Left renal pelvis (tissue), 4 donors: ENCODE data around the gene TANK. TPM values are rescaled to one million over a fixed set of nuclear protein-coding genes. Genes with fewer than 3 reads are reported as not detected.
A peak's percentile ranks its signal among the peaks of the same experiment; 100 is the strongest.

Experiments
- DNase-seq, 4 donors: peaks; one replicate each; pipeline ENCODE4 v3.0.0-alpha.2; 2013; ENCODE audit warnings: low read depth in 4 of 4, low spot score in 3 of 4
- polyA plus RNA-seq, 4 donors: library from polyadenylated mRNA; unstranded; fragments of 120-200 nt; gene quantifications; one replicate each; pipeline ENCODE4 v1.2.1, GENCODE V29; 2013; ENCODE audit not compliant: insufficient read length in 4 of 4

Gene TANK, protein sequence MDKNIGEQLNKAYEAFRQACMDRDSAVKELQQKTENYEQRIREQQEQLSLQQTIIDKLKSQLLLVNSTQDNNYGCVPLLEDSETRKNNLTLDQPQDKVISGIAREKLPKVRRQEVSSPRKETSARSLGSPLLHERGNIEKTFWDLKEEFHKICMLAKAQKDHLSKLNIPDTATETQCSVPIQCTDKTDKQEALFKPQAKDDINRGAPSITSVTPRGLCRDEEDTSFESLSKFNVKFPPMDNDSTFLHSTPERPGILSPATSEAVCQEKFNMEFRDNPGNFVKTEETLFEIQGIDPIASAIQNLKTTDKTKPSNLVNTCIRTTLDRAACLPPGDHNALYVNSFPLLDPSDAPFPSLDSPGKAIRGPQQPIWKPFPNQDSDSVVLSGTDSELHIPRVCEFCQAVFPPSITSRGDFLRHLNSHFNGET
- 10 to 100 TPM; 51.5 to 67.2 (median 56.1) TPM for polyA plus RNA-seq

DNA sequence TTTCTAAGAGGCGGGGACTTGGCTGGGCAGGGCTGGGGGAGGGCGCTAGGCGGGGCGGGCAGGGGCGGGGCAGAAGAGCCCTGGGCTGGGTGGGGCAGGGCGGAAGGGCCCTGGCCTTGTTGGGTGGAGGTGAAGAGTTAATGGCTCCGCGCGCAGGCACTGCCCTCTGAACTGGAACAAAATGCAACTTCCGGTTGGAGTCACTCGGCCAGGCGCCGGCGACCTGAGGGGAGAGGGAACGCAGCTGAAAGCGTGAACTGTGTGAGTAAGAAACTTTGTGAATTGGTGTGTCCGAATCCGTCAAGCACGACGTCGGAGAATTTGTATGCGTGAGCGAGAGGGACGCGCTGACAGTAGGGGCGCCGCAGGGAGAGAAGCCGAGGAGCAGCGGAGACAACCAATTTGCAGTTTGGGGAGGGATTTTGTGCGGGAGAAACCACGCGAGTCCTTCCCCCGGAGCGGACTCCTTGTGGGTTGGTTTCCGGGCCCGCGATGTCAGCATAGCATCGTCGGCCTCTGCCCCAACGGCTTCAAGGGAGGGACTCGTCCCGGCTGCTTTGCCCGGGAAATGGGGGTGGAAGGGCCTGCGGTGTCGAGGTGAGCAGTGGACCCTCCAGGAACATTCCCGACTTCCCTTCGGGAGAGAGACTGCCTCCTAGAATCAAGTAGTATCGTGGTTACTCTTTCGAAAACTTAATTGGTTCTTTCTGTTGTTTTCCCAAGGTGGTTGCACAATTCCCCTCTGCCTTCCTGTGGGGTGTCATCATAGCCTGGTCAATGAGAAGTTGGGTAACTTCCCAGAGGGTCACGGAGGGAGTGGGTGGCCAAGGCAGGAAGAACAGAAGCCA lies at the start of gene TANK:
TSS of gene TANK (plus strand) at position 203 of the 848 bp plus-strand sequence. CDS start 19,235 bp downstream, outside the sequence.
- peak; percentile 74 to 82 (median 78) for DNase-seq

DNA sequence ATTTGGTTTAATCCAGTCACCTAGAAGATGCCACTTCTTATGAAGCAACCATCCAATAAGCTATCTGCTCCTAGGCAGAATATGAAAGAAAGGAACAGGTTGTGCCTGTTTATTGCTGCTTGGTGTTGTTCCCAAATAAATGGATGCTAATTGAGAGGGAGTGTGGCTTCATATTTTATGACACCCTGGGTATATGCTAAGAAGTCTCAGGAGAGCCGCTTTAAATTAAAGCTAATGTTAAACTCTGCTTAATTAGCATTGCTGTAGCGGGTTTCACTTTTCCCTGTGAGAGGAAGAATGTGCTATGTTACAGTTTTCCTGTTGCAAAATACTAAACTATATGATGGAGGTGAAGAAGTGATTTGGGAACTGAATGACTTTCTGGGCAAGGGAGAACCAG lies 48.7 kb upstream of the TANK start:
- DNase-seq, result no peak

DNA sequence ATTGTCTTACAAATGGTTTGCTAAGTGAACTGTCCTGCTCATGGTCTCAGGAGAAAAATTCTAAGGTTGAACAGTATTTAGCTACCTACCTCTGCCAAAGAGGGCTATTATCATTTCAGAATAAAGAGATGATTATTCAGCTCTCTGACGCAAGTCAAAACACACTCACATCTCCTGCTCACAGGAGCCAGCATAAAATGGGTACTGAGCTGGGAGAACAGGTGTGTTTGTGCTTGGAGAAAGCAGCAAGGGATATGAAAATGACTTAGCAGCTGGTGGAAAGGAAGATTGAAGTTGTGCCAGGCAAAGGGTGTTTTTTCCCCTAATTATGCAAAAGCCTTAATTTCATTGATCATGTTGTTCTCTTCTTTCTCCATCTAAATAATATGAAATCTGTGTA lies 47.3 kb upstream of the TANK start:
- DNase-seq, result no peak

DNA sequence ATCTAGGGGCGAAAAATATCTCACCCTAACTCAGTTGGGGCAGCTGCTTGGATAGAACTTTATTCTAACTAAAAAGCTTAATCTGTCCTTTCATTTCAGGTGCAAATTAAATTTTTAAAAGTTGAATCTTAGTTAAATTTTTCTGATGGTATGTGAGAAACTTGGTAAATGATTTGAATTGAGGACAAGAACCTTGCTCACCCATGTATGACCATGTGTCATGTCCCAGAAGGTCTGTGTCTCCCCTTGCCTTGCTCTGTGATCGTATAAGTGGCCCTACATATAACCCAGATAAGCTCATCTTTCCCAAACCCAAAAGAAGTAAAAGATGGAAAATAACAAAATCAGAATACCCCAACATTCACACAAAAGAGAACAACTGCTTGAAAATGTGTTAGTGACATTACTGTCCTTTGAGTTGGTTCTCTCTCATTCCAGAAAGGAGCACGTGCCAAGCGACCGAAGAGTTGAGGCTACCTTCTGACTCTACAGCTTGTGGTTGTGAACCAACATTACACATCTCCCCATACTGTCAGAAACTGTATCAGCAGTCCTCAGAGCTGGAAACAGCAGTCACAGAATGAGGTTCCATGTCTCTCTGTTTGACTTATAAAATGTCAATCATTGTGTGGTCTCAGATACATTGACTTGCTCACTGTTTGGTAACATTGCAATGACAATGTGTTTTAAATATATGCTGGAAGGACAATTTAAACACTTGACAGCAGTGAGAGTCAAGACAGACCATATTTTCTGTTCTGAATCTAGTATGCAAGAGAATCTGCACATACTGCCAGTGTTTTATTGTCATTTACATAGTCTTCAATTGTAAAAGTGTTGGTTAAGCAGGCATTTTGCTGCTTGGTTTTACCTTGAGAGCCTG lies 46.3 kb upstream of the TANK start:
- DNase-seq, result no peak

DNA sequence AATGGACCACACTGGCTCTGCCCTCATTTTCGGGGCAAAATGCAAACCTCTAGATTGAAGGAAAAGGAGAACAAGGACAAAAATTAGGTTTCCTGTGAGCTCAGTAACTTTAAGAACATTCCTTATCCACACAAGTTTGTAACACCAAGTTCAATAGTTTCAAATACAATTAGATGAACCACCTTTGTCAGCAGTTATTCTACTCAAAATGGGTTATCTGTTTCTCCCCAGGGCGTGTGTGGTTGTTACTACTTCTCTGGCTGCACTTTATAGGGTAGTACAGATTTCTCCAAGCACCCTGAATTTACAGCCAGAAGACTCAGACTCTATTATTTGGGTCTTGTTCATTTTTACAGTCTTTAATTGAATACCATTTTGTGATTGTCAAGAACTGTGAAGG lies 45.0 kb upstream of the TANK start:
- DNase-seq, result no peak

DNA sequence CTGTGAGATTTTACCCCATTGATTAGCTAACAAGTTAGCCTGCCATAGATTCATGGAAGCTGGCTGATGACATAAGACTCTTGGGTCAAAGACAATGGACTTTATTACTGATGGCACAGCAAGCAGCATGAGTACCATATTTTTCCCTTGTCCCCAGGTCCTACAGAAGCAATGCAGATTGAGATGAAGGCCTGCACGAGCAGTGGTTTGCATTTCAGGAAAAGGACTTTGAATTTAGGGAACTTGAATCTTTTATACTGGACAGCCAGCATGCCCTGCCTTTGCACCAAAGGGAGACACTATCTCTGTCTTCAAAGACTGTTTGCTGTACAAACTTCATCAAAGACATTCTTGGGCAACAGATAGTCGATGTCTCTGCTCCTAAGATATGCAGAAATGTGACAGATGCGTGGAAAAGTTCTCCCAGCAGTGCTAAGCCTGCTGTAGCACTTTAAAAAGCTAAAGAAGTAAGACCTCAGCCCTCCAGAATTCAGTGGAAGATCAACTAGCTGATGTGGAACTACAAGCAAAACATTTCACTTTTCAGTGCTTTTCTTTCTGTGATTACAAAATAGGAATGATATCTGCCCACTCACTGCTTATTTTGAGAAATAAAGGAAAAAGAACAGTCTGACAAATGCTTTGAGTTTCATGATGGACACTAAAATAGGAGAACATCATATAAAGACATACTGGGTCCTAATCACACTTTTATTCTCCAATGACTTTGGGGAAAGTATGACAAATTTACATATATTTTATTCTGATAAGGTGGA lies 44.4 kb upstream of the TANK start:
- no peak for DNase-seq

DNA sequence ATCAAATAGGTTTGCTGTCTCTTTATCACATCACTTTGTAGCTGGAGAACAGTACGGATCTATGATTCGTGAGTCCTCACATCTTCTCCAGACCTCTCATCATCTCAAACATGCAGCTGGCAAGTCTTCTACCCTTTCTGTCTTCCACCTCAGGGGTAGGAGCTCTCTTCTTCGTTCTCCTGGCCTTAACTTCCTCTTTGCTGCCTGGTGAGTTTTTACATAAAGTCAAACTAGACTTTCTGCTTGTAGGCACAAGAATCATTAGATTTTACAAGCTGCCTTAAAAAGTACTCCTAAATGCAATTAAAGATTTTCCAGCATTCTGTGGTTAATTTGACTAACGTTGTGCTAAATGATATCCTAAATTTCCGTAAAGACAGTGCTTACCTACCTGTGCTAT lies 43.7 kb upstream of the TANK start:
- no peak for DNase-seq

DNA sequence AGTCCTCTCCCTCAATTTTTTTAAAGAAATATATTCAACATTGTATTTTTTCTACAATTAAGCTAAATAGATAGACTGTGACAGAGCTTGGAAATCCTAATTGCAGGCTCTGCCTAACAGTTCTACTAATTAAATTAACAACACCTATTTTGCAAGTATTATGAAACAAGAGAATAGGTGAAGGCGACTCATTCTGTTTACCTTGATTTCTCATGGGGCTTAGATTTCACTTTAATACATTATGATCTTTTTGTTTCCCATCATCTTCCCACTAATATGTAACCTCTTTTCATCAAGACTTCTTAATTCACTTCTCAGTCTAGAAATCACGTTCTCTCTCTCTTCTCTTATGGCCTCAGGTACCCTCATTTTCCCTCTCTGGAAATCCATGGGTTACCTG lies 42.7 kb upstream of the TANK start:
- no peak for DNase-seq

DNA sequence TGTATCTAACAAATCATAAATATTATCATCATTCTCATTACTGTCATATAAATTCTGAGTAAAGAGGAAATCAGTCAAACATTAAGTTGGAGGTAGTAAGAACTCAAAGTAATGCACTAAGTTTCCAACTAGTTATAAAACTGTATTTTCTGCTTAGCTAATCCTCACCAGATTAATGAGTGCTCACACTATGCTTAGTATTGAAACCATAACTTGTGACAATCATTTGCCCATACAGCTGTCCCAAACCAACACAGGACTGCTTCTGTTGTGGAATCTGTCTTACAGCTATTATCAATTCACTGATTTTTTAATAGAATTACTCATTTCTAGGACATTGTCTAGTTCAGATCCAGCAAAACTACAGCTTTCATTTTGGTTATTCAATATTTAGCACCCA lies 41.5 kb upstream of the TANK start:
- no peak for DNase-seq

DNA sequence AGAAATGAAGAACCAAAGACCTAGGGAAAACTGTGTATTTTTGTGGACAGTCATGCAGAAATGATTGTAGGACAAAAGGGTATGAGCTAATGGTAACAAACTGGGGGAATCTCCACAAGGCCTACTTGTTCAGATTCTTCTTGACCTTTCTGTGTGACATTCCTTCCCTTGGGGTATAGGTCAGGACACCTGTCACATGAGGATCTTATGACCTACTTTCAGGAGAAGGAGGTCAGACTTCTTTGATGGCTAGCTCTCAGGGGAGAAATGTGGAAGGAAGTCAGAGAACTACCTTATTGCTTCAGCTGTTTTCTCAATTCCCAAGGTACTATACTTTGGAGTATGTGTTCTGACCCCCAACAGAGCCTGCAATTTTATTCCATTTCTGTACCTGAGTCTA lies 40.7 kb upstream of the TANK start:
- DNase-seq, result no peak

DNA sequence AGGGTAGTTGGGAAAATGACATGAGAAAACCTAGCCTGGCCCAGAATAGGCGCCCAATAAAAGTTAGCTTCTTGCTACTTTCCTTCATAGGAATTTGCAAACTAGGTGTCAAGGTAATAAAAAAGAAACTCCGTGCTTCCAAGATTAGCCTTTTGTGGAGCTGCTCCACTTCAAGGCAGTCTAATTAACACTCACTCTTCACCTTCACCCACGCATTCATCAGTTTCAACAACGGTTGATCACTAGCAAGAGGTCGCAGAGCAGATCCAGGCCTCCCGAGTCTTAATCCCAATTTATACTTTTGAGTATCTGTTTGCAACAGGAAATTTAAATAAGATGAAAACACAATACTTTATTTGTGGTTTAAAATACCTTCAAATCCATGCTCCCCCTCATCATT lies 39.5 kb upstream of the TANK start:
- no peak for DNase-seq

DNA sequence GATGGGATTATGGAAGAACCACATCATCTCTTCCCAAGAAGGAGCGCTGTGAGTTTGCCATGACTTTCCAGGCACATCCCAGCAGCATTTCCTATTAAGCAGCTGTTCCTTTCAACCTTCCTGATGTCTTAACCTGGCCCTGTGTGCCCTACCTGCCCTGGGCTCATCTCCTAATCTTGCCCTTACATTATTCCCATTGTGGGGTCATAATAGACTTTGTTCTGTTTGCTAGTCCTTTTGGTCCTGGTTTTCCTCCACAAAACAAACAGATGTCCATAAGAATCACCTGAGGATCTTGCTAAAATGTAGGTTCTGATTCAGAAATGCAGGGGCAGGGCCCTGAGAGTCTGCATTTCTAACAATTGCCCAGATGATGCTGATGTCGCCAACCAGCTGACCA lies 38.6 kb upstream of the TANK start:
- no peak for DNase-seq

DNA sequence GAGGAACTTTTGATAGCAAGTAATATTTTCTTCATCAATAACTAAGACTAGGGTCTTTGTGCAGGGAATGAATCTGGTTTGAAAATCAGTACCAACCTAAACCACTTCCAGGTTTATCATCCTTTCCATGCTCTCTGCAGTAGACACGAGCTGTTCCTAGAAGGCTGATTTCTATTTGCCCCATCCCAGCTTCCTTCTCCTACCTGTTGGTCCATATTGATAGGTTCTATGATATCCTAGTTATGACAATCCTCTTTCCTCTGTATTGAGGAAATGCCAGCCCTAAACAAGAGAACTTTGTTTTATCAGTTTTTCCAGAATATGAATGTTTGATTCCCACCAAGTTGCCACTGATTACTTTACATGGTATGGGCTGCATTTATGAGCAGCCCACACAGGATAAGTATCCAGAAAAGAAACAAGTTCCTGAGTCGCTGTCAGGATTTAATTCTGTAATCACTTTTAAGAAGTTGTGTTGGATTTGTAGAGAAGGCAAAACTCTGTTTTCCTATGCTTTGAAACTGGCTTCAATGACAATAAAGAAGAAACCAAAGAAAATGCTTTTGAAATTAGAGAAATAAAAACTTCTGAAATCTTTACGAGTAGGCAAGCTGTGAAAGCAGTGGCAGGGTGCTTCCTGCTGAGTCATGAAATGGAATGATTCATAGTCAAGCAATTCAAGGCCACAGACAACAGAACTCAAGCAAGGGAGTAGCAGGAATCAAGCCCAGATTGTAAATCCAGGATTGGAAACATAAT lies 37.3 kb upstream of the TANK start:
- peak in 1 of 4 donors; percentile 19 for DNase-seq

DNA sequence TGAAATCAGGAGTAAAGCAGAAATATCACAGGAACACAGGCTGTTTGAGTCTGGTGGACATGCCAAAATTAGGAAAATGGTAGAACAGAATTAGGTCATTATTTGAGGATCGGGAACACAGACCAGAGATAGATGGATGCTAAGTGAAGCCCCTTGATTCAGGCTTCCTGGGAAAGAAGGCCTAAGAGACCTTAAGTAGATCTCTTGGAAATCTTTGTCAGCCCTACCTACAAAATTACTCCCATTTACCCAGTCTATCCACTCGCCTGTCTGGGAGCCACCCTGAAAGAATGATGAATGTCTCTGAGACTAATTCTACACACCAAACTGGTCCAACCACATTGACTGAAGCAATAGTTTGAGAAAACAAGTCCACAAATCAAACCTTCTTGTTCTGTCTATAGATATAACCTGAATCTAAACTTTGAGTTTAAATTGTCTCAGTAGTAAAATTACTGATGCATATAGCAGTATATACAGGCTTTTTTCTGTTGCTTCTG lies 36.6 kb upstream of the TANK start:
- no peak for DNase-seq

DNA sequence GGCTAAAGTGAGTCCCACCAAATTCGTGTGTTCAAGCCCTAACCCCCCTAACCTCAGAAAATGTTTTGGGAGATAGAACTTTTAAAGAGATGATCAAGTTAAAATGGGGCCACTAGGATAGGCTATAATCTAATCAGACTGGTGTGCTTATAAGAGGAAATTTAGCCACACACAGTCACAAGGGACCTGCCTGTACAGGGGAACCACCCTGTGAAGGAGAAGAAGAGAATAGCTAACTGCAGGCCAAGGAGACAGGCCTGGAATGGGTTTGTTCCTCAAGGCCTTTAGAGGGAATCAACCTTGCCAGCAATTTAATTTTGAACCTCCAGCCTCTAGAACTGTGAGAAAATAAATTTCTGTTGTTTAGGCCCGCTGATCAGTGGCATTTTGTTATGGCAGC lies 36.0 kb upstream of the TANK start:
- no peak for DNase-seq

DNA sequence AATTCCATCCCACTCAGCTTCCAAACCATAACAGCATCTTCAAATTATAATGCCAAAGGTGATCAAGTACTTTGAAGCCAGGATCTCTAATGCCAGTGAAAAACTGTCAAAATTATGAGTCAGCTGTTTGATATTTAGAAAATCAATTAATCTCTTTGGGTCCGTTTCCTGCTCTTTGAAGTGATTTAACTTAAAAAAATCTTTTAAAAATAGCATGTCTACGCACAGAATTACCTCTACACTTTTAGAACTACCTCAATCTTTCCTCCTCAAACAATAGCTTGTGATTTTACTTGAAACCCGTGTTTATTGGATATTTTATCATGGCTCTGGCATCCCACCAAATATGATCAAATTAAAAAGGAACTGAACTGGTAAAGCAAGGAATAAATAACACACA lies 31.3 kb upstream of the TANK start:
- DNase-seq, result no peak

DNA sequence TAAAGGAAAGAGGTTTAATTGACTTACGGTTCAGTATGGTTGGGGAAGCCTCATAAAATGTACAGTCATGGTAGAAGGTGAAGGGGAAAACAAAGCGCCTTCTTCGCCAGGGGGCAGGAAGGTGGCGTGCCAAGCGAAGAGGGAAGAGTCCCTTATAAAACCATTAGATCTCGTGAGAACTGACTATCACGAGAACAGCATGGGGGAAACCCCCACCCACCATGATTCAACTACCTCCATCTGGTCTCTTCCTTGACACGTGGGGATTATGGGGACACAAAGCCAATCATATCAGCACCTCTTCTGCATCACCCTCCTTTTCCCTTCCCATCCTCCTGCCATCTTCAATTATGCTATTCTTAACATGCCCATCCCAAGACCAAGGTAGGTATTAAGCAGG lies 29.9 kb upstream of the TANK start:
- no peak for DNase-seq

DNA sequence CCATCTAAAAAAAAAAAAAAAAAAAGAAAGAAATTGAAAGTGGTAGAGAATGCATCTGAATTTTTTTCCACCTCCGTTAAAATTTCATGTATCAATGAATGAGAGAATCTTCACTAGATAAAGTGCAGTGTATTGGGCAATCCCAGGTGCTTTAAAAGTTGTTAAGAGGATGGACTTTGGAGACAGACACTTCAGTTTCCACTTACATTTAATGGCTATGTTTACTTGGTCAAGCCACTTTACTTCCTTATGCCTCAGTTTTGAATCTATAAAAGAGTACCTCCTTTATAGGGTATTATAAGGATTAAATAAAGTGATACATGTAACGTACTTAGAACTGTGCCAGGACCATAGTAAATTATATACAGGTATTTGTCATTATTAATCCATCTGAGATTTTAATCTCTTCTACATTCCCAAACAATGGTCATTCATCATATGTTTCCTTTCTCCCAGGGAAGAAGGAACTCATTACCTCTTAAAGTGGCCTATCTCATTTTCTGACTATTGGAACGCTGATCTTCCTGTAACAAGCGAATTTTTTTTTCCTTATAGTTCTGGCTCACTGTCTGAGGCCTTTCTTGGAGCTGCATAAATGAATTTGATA lies 29.1 kb upstream of the TANK start:
- no peak for DNase-seq

DNA sequence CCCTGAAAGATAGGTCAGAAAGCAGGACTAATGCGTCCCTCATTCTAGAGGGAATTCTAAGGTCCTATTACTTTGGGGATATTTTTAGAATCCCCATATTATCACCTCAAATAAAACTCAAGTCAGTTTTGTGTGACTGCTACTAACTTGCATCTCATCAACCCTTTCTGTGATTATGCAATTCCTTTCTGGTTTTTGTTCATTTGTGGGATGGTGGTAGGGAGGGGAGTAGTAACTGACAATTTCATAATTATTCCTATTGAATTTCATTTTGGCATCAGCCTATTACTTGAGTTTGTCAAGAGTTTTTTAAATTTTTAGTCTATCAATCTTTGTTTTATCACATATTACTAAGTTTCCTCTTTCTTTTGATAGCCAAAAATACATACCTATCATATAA lies 28.4 kb upstream of the TANK start:
- no peak for DNase-seq
